ENCODE measurements around the gene PAPLN. TPM values are rescaled to one million over a fixed set of nuclear protein-coding genes. Genes with fewer than 3 reads are reported as not detected.

The PAPLN gene
- total and polyA plus RNA-seq, 9 of the 15 experiments (the other 6 are each of a cell fraction or from before 2014, with no cell fraction given): 0.43 to 3.5 (median 1.7) TPM

DNA sequence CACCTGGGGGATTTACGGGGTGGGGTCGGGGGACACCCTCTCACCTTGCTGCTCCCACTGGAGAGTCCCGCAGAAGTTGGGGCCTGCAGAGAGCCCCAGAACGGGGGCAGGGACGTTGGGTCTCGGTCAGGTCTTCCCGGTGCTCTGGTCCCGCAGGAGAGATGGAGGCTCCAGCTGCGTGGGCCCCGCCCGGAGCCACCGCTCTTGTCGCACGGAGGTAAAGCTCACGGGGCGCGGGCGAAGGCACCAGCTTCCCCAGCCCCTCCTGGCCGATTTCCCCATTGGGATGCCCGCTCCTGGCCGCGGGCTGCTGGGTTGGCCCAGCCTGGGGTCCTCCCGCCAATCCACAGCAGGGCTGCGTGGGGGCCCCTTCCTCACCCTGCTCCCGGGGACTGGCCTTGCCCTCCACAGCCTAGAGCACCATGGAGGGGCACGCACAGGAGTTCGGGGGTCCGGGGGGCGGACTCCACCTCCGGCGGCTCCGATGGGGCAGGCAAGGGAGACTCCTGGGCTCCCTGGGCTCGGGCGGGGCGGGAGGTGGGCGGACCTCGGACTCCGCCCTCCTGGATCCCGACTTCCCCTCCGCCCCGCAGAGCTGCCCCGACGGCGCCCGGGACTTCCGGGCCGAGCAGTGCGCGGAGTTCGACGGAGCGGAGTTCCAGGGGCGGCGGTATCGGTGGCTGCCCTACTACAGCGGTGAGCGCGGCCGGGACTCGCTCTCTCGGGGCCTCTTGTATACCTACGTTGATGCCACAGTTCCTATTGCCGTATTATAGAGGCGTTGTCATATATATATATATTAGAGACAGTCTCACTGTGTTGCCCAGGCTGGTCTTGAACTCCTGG lies 8.4 kb downstream of the PAPLN start (continued):
- TF ChIP-seq PHTF2 (CRISPR knock-in tag; IDR thresholded peaks at IDR 0.05) (no peak), MAFF (IDR thresholded peaks at IDR 0.05; ENCODE audit: low read length) (no peak), PHB2 (IDR thresholded peaks at IDR 0.05; ENCODE audit: low read depth) (no peak), GABPB2 (CRISPR knock-in tag; conservative IDR thresholded peaks at IDR 0.05) (no peak), NCOA1 (IDR thresholded peaks at IDR 0.05; ENCODE audit: low read depth) (no peak), SAFB (IDR thresholded peaks at IDR 0.05; ENCODE audit: borderline replicate concordance, low read depth, low read length) (no peak), GABPA (tag; conservative IDR thresholded peaks at IDR 0.05; ENCODE audit: low read depth) (peak; percentile 83), SMARCA5 (IDR thresholded peaks at IDR 0.05) (no peak), ZNF584 (CRISPR knock-in tag; IDR thresholded peaks at IDR 0.05; ENCODE audit: low read depth) (no peak), ETV5 (CRISPR knock-in tag; IDR thresholded peaks at IDR 0.05; ENCODE audit: low read depth) (0 out of 2 replicates have a peak, but pooled peaks have one; percentile 52), ZNF76 (CRISPR knock-in tag; IDR thresholded peaks at IDR 0.05; ENCODE audit: borderline replicate concordance) (no peak)
- TF ChIP-seq, protein P1, sequence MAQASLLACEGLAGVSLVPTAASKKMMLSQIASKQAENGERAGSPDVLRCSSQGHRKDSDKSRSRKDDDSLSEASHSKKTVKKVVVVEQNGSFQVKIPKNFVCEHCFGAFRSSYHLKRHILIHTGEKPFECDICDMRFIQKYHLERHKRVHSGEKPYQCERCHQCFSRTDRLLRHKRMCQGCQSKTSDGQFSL (CRISPR knock-in tag; IDR thresholded peaks at IDR 0.05): no peak
- TF ChIP-seq, protein P1 (tag; IDR thresholded peaks at IDR 0.05): no peak
- TF ChIP-seq, protein P2, sequence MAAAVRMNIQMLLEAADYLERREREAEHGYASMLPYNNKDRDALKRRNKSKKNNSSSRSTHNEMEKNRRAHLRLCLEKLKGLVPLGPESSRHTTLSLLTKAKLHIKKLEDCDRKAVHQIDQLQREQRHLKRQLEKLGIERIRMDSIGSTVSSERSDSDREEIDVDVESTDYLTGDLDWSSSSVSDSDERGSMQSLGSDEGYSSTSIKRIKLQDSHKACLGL (CRISPR knock-in tag; IDR thresholded peaks at IDR 0.05; ENCODE audit: borderline replicate concordance, poor library complexity, severe bottlenecking): no peak
- TF ChIP-seq, protein P3, sequence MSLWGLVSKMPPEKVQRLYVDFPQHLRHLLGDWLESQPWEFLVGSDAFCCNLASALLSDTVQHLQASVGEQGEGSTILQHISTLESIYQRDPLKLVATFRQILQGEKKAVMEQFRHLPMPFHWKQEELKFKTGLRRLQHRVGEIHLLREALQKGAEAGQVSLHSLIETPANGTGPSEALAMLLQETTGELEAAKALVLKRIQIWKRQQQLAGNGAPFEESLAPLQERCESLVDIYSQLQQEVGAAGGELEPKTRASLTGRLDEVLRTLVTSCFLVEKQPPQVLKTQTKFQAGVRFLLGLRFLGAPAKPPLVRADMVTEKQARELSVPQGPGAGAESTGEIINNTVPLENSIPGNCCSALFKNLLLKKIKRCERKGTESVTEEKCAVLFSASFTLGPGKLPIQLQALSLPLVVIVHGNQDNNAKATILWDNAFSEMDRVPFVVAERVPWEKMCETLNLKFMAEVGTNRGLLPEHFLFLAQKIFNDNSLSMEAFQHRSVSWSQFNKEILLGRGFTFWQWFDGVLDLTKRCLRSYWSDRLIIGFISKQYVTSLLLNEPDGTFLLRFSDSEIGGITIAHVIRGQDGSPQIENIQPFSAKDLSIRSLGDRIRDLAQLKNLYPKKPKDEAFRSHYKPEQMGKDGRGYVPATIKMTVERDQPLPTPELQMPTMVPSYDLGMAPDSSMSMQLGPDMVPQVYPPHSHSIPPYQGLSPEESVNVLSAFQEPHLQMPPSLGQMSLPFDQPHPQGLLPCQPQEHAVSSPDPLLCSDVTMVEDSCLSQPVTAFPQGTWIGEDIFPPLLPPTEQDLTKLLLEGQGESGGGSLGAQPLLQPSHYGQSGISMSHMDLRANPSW (CRISPR knock-in tag; IDR thresholded peaks at IDR 0.05): no peak
- TF ChIP-seq, protein P4, sequence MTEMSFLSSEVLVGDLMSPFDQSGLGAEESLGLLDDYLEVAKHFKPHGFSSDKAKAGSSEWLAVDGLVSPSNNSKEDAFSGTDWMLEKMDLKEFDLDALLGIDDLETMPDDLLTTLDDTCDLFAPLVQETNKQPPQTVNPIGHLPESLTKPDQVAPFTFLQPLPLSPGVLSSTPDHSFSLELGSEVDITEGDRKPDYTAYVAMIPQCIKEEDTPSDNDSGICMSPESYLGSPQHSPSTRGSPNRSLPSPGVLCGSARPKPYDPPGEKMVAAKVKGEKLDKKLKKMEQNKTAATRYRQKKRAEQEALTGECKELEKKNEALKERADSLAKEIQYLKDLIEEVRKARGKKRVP (CRISPR knock-in tag; IDR thresholded peaks at IDR 0.05): no peak
- TF ChIP-seq, protein P5, sequence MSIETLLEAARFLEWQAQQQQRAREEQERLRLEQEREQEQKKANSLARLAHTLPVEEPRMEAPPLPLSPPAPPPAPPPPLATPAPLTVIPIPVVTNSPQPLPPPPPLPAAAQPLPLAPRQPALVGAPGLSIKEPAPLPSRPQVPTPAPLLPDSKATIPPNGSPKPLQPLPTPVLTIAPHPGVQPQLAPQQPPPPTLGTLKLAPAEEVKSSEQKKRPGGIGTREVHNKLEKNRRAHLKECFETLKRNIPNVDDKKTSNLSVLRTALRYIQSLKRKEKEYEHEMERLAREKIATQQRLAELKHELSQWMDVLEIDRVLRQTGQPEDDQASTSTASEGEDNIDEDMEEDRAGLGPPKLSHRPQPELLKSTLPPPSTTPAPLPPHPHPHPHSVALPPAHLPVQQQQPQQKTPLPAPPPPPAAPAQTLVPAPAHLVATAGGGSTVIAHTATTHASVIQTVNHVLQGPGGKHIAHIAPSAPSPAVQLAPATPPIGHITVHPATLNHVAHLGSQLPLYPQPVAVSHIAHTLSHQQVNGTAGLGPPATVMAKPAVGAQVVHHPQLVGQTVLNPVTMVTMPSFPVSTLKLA (conservative IDR thresholded peaks at IDR 0.05): peak; percentile 18 to 45; a peak in 2 of 4 replicates
- TF ChIP-seq, protein P6, sequence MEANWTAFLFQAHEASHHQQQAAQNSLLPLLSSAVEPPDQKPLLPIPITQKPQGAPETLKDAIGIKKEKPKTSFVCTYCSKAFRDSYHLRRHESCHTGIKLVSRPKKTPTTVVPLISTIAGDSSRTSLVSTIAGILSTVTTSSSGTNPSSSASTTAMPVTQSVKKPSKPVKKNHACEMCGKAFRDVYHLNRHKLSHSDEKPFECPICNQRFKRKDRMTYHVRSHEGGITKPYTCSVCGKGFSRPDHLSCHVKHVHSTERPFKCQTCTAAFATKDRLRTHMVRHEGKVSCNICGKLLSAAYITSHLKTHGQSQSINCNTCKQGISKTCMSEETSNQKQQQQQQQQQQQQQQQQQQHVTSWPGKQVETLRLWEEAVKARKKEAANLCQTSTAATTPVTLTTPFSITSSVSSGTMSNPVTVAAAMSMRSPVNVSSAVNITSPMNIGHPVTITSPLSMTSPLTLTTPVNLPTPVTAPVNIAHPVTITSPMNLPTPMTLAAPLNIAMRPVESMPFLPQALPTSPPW (CRISPR knock-in tag; IDR thresholded peaks at IDR 0.05): peak; percentile 49
